HepG2 (cell line): ENCODE measurements around the gene PRKCD.

Experiments
- ATRX ChIP-seq: sonication (generic); formaldehyde crosslinking; IDR thresholded peaks from 2 replicates; pipeline ENCODE4 v1.4.0; 2020; ENCODE audit warnings: missing genetic modification reagents, borderline replicate concordance
- EED ChIP-seq: sonication (generic); formaldehyde crosslinking; IDR thresholded peaks from 2 replicates; pipeline ENCODE4 v1.5.0; 2020; ENCODE audit warnings: mild to moderate bottlenecking, missing genetic modification reagents
- EZH2 ChIP-seq: conservative IDR thresholded peaks from 2 replicates; pipeline ENCODE4 v1.6.1; 2012; ENCODE audit warnings: mild to moderate bottlenecking, low read depth, low read length, moderate library complexity
- IKZF1 ChIP-seq: fragments of 450-650 bp; IDR thresholded peaks from 2 replicates; pipeline ENCODE4 v1.7.1; 2016
- JARID2 ChIP-seq: sonication (generic); formaldehyde crosslinking; IDR thresholded peaks from 2 replicates; pipeline ENCODE4 v1.8.1; 2023; ENCODE audit warnings: missing genetic modification reagents, inconsistent platforms; ENCODE audit not compliant: insufficient replicate concordance
- JUND ChIP-seq: sonication (generic); formaldehyde crosslinking; IDR thresholded peaks from 2 replicates; pipeline ENCODE4 v1.8.0; 2022; ENCODE audit warnings: mild to moderate bottlenecking, missing genetic modification reagents
- ZBTB20 ChIP-seq: sonication (generic); formaldehyde crosslinking; IDR thresholded peaks from 2 replicates; pipeline ENCODE4 v1.8.1; 2023; ENCODE audit warnings: missing genetic modification reagents, low read depth, mild to moderate bottlenecking, borderline replicate concordance
- ZKSCAN8 ChIP-seq: IDR thresholded peaks from 2 replicates; pipeline ENCODE4 v1.6.1; 2016; ENCODE audit warnings: borderline replicate concordance, missing genetic modification reagents, missing compliant biosample characterization
- ZNF773 ChIP-seq: sonication (generic); formaldehyde crosslinking; IDR thresholded peaks from 2 replicates; pipeline ENCODE4 v1.4.0; 2020; ENCODE audit warnings: missing genetic modification reagents, borderline replicate concordance
- TF ChIP-seq, protein P1 (sequence below): IDR thresholded peaks from 2 replicates; pipeline ENCODE4 v1.6.1; 2016; ENCODE audit warnings: low read depth, borderline replicate concordance
- TF ChIP-seq, protein P2 (sequence below): sonication (generic); formaldehyde crosslinking; IDR thresholded peaks from 2 replicates; pipeline ENCODE4 v1.8.0; 2022; ENCODE audit warnings: missing genetic modification reagents, low read depth, mild to moderate bottlenecking, borderline replicate concordance

GRCh38 chr3:53178246-53178645 is 17.2 kb downstream of the PRKCD start:
- no peak for TF ChIP-seq ZNF773 (CRISPR knock-in tag)
- TF ChIP-seq JARID2 (CRISPR knock-in tag): no peak
- TF ChIP-seq ZBTB20 (CRISPR knock-in tag): no peak
- TF ChIP-seq, protein P1, sequence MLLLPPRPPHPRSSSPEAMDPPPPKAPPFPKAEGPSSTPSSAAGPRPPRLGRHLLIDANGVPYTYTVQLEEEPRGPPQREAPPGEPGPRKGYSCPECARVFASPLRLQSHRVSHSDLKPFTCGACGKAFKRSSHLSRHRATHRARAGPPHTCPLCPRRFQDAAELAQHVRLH (CRISPR knock-in tag): no peak
- TF ChIP-seq, protein P2, sequence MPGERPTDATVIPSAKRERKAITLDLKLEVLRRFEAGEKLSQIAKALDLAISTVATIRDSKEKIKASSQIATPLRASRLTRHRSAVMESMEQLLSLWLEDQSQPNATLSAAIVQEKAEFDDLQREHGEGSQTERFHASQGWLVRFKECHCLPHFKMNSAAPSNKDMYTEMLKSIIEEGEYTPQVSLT (CRISPR knock-in tag): no peak
- no peak for TF ChIP-seq IKZF1
- no peak for TF ChIP-seq JUND
- no peak for TF ChIP-seq ATRX (CRISPR knock-in tag)
- no peak for TF ChIP-seq EED (CRISPR knock-in tag)
- TF ChIP-seq EZH2: no peak
- TF ChIP-seq ZKSCAN8 (CRISPR knock-in tag): no peak
